Activated CD4-positive, alpha-beta T cell treated with anti-CD3 and anti-CD28 coated beads for 36 hours (primary cell): ENCODE data around the gene EIPR1. TPM values are rescaled to one million over a fixed set of nuclear protein-coding genes. Genes with fewer than 3 reads are reported as not detected.

ENCODE experiments used
- ATAC-seq: fragments of 200-7000 bp; cut with Tn5 transposase; one replicate; pipeline ENCODE4 v1.10.0; 2021; ENCODE audit warnings: mild to moderate bottlenecking, moderate library complexity
- CTCF ChIA-PET: fragments of 350-600 bp; sonication (Branson Sonifier 250); formaldehyde crosslinking; loops from one replicate; lab custom pipeline; 2021; ENCODE audit warnings: antibody characterized with exemption; lab: Charles Lee
- POLR2A ChIA-PET: fragments of 350-600 bp; sonication (Branson Sonifier 250); formaldehyde crosslinking; loops from one replicate; lab custom pipeline; 2021; ENCODE audit warnings: antibody characterized with exemption, inconsistent platforms; lab: Charles Lee
- DNase-seq: peaks from one replicate; pipeline ENCODE4 v3.0.0-alpha.2; 2020
- H3K27ac Mint-ChIP-seq: one replicate; pipeline ENCODE4 v1.8.0; 2021; ENCODE audit warnings: mixed read lengths
- H3K27me3 Mint-ChIP-seq: one replicate; pipeline ENCODE4 v1.8.0; 2021; ENCODE audit warnings: mixed read lengths
- H3K36me3 Mint-ChIP-seq: one replicate; pipeline ENCODE4 v1.8.0; 2021; ENCODE audit warnings: low read depth, mixed read lengths
- H3K4me1 Mint-ChIP-seq: one replicate; pipeline ENCODE4 v1.8.0; 2021; ENCODE audit warnings: mixed read lengths
- H3K4me3 Mint-ChIP-seq: one replicate; pipeline ENCODE4 v1.8.0; 2021; ENCODE audit warnings: mild to moderate bottlenecking, moderate library complexity, mixed read lengths
- H3K9me3 Mint-ChIP-seq: one replicate; pipeline ENCODE4 v1.8.0; 2021; ENCODE audit warnings: low read depth, mixed read lengths
- intact Hi-C, 2 experiments: fragments of 100-400 bp; cut with DNase I in 1 of 2; cut with micrococcal nuclease in 1 of 2; formaldehyde crosslinking; loops; one replicate each; pipeline versions ENCODE4 v1.14.2 to v1.15.1; 2022 to 2024; cut with DNase I, micrococcal nuclease
- total RNA-seq, 2 experiments: library from RNA; stranded (reverse); gene quantifications; one replicate each; pipeline ENCODE4 v1.2.3, GENCODE V29; 2021

The EIPR1 gene
- total RNA-seq, 2 experiments from 2014 or later = 38.6 to 58.2 TPM

DNA sequence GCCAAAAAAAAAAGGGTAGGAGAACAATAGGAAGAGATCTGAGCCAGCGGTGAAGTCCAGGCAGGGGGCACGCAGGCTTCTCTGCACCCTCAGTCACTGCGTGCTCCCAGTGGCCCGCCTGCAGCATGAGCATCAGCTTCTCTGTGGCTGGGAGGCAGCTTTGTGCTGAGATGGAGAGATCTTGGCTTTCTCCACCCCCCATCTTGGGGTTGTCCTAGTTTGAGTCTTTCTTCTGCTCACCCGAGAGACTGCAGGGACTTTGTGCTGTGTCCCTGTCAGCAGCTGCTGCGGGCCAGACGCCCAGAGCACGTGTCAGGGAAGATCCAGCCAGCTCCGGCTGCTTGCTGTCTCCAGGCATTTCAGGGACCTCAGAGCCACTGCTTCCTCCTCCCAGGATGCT lies 22.2 kb upstream of the EIPR1 start:
- H3K27me3 Mint-ChIP-seq = no peaks in the 10 kb centered on the region
- intact Hi-C loops = no loop called here
- DNase-seq = no peak
- H3K4me1 Mint-ChIP-seq = no peaks in the 10 kb centered on the region
- no peak for ATAC-seq
- H3K9me3 Mint-ChIP-seq = peaks cover 18% of the 10 kb centered on the region
- no peak overlapping the region for H3K4me3 Mint-ChIP-seq
- ChIA-PET CTCF (no interaction called here), POLR2A (no interaction called here)
- peaks cover 63% of the 10 kb centered on the region for H3K36me3 Mint-ChIP-seq
- no peak overlapping the region for H3K27ac Mint-ChIP-seq

DNA sequence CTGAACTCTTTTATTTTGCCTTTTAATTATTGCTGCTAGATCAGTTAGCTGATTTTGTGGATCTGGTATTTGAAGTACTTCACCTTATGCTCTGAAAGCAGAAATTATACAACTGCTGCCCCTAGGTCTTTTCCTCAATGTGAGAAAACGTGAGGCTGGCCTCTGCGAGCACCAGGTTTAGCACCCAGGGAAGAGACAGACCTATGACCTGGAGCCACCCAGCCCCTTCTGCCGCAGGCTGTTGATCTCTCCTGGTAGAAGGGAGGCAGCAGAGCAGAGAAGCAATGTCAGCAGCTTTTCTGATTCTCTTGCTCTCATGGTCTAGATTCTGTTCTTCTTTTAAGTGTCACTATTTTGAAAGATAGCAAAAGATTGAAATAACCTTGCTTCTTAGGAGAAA lies 21.8 kb upstream of the EIPR1 start:
- no peak for DNase-seq
- ChIA-PET CTCF (no interaction called here), POLR2A (no interaction called here)
- no peak overlapping the region for H3K27ac Mint-ChIP-seq
- no peak for ATAC-seq
- peaks cover 64% of the 10 kb centered on the region for H3K36me3 Mint-ChIP-seq
- intact Hi-C loops = no loop called here
- no peaks in the 10 kb centered on the region for H3K27me3 Mint-ChIP-seq
- no peak overlapping the region for H3K4me3 Mint-ChIP-seq
- peaks cover 19% of the 10 kb centered on the region for H3K9me3 Mint-ChIP-seq
- H3K4me1 Mint-ChIP-seq = no peaks in the 10 kb centered on the region

DNA sequence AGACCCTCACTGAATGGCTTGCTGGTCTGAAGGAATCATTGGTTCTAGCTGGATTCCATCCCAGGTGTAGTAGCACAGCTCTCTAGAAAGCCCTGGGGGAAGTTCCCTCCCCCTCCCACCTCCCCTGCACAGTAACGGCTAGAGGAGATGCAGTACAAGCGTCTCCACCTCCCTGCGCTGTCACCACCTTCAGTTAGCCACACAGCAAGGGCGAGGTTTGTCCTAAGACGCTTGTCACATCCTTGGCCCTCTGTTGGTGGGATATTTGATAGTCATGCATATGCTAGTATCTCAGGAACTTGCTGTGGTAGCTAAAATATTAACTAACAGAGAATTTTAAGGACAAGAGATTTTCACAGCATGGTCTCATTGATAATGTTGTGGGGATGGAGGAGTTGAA lies 21.2 kb upstream of the EIPR1 start:
- CTCF ChIA-PET = no interaction called here

DNA sequence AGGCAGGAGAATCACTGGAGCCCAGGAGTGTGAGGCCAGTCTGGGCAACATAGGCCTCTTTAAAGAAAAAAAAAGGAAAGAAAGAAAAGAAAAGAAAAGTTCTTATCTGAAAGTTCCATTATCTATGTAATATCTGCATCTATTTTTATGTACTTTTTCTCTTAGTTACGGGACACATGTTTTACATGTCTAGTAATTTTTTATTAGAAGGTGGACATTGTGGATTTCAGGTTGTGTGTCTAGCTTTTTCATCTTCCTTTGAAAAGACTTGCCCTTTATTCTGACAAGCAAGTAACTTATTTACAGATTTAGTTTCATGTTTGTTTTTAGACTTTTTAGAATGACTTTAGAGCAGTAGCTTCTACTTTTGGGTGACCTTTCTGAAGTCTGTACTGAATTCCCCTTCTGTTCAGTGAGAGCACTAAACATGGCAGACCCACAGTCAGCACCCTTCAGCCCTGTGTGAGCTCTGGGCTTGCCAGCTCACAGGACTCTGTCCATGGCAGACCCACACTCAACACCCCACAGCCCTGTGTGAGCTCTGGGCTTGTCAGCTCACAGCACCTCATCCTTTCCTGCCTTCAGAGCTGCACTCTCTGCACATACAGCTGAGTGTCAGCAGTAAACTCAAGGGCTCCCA lies 19.4 kb upstream of the EIPR1 start:
- peaks cover 19% of the 10 kb centered on the region for H3K9me3 Mint-ChIP-seq
- peaks cover 72% of the 10 kb centered on the region for H3K36me3 Mint-ChIP-seq
- no peak overlapping the region for H3K27ac Mint-ChIP-seq
- ChIA-PET CTCF (interaction anchor here (1.1 to 1.3 kb wide), 2 partner anchors 26 to 255 kb away, joined by 3 to 5 read pairs; no protein-coding TSS in a partner anchor), POLR2A (no interaction called here)
- no peaks in the 10 kb centered on the region for H3K27me3 Mint-ChIP-seq
- no peak overlapping the region for H3K4me3 Mint-ChIP-seq
- no peak for ATAC-seq
- DNase-seq = no peak
- intact Hi-C loops = no loop called here
- H3K4me1 Mint-ChIP-seq = peaks cover 2% of the 10 kb centered on the region

More for the DNA sequence above, 21.2 kb upstream of the EIPR1 start:
- peaks cover 66% of the 10 kb centered on the region for H3K36me3 Mint-ChIP-seq
- POLR2A ChIA-PET = no interaction called here
- peaks cover 19% of the 10 kb centered on the region for H3K9me3 Mint-ChIP-seq
- intact Hi-C loops = no loop called here
- no peaks in the 10 kb centered on the region for H3K4me1 Mint-ChIP-seq
- H3K27me3 Mint-ChIP-seq = no peaks in the 10 kb centered on the region
- no peak overlapping the region for H3K4me3 Mint-ChIP-seq
- DNase-seq (no peak), ATAC-seq (no peak)
- no peak overlapping the region for H3K27ac Mint-ChIP-seq

DNA sequence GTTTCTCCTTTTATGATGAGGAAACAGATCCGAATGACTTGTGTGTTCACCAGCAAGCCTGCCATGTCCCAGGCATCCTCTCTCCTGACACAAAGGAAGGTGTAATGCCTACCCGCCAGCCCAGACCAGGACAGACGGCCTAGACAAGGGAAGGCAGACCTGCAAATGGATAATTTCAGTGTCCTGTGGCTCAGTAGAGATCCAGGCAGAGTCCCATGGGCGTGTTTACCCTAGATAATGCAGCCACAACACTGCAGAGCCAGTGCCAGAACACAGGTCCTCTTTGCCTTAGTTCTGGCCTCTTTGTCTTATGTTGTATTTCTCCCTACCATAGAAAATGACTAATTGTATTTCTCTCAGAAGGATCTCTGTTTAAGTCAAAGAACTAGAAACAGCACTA lies 14.6 kb upstream of the EIPR1 start:
- ChIA-PET CTCF (no interaction called here), POLR2A (no interaction called here)
- intact Hi-C loops = no loop called here
- H3K36me3 Mint-ChIP-seq = peaks cover 74% of the 10 kb centered on the region
- peaks cover 12% of the 10 kb centered on the region for H3K4me1 Mint-ChIP-seq
- no peak overlapping the region for H3K4me3 Mint-ChIP-seq
- no peak for DNase-seq
- H3K27ac Mint-ChIP-seq = no peak overlapping the region
- H3K9me3 Mint-ChIP-seq = peaks cover 15% of the 10 kb centered on the region
- H3K27me3 Mint-ChIP-seq = no peaks in the 10 kb centered on the region
- ATAC-seq = no peak

DNA sequence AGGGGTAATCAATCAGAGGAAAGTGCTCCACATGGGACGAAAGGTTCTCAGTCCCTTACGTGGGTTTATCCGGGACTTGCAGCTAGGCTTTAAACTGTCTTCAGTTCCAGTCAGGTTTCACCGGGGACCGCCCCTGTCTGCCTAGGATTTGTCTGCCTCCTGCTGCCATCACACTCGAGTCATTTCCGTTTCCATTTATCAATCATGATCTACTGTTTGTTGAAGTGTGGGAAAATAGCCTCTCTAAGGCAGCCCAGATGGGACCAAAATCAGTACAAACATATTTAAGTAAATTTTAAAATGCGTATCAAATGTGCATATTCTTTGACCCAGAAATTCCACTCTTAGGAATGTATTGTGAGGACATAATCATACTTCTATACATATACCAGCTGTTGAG lies 12.4 kb upstream of the EIPR1 start:
- Mint-ChIP-seq H3K4me3 (no peak overlapping the region), H3K36me3 (peaks cover 59% of the 10 kb centered on the region), H3K4me1 (peaks cover 12% of the 10 kb centered on the region), H3K27ac (no peak overlapping the region), H3K27me3 (no peaks in the 10 kb centered on the region), H3K9me3 (peaks cover 2% of the 10 kb centered on the region)
- no peak for ATAC-seq
- peak; percentile 20 for DNase-seq
- intact Hi-C loops = no loop called here
- ChIA-PET POLR2A (interaction anchor here (0.6 kb wide), 1 partner anchor 14 kb away, joined by 3 read pairs; no protein-coding TSS in a partner anchor), CTCF (no interaction called here)

DNA sequence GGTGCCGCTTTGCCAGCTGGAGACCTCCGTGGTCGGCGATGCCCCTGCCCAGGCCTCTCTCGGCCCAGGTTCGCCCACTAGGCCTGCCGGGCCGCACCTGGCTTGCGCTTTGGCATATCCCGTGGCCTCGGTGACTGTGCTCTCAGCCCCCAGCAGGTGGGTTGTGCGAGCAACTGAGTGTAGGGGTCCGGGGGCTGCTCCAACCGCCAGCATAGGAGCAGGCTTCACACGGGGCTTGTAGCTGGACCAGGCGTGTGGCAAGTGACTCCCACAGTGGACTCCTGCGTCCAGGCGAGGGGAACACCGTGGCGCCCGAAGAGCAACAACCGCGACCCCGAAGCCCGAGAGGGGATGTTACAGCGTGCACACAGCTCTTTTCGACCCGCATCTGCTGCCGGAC lies 11.6 kb upstream of the EIPR1 start:
- Mint-ChIP-seq H3K27ac (no peak overlapping the region), H3K4me3 (no peak overlapping the region), H3K4me1 (peaks cover 14% of the 10 kb centered on the region), H3K27me3 (no peaks in the 10 kb centered on the region), H3K9me3 (no peaks in the 10 kb centered on the region), H3K36me3 (peaks cover 53% of the 10 kb centered on the region)
- intact Hi-C loops = no loop called here
- no peak for DNase-seq
- ChIA-PET POLR2A (no interaction called here), CTCF (interaction anchor here (1.0 kb wide), 1 partner anchor 35 kb away, joined by 4 read pairs; no protein-coding TSS in a partner anchor)
- no peak for ATAC-seq

DNA sequence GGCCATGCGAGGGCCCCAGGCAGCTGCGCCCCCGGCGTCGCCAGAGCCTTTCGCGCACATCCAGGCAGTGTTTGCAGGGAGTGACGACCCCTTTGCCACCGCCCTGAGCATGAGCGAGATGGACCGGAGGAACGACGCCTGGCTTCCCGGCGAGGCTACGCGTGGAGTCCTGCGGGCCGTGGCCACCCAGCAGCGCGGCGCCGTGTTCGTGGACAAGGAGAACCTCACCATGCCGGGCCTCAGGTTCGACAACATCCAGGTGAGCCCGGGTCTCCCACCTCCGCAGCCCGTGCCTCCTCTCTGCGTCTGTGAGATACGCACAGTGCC lies 10.8 kb upstream of the EIPR1 start:
- Mint-ChIP-seq H3K4me3 (no peak overlapping the region), H3K4me1 (peaks cover 16% of the 10 kb centered on the region), H3K27ac (no peak overlapping the region), H3K36me3 (peaks cover 48% of the 10 kb centered on the region), H3K9me3 (no peaks in the 10 kb centered on the region), H3K27me3 (no peaks in the 10 kb centered on the region)
- CTCF ChIA-PET = no interaction called here
- POLR2A ChIA-PET = no interaction called here
- intact Hi-C loops = no loop called here
- DNase-seq = no peak
- ATAC-seq = no peak

DNA sequence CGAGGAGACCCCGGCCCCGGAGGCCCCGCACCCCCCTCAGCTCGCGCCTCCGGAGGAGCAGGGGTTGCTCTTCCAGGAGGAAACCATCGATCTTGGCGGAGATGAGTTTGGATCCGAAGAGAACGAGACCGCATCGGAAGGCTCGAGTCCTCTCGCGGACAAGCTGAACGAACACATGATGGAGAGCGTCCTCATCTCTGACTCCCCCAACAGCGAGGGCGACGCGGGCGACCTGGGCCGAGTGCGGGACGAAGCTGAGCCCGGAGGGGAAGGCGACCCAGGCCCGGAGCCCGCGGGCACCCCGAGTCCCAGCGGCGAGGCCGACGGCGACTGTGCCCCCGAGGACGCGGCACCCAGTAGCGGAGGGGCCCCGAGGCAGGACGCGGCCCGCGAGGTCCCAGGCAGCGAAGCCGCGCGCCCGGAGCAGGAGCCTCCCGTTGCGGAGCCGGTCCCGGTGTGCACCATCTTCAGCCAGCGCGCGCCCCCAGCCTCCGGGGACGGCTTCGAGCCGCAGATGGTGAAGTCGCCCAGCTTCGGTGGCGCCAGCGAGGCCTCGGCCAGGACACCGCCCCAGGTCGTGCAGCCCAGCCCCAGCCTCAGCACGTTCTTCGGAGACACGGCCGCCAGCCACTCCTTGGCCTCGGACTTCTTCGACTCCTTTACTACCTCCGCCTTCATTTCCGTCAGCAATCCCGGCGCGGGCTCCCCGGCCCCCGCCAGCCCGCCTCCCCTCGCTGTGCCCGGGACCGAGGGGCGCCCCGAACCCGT lies 10.2 kb upstream of the EIPR1 start:
- POLR2A ChIA-PET = no interaction called here
- ATAC-seq = no peak
- Mint-ChIP-seq H3K9me3 (no peaks in the 10 kb centered on the region), H3K4me3 (no peak overlapping the region), H3K36me3 (peaks cover 47% of the 10 kb centered on the region), H3K27ac (no peak overlapping the region), H3K27me3 (no peaks in the 10 kb centered on the region), H3K4me1 (peaks cover 14% of the 10 kb centered on the region)
- CTCF ChIA-PET = no interaction called here
- intact Hi-C loops = no loop called here
- DNase-seq = no peak

DNA sequence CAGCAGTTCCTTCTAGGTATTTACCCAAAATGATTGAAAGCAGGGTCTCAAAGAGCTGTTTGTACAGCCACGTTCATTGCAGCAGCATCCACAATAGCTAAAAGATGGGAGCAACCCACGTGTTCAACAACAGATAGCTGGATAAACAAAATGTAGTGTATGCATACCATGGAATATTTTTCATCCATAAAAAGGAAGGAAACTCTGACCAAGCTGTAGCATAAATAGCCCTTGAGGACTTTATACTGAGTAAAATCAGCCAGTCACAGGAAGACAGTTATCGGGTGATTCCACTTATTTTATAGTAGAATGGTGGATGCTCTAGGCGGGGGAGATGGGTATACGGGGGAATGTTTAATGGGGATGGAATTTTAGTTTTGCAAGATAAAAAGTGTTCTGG lies 9.4 kb upstream of the EIPR1 start:
- no peaks in the 10 kb centered on the region for H3K27me3 Mint-ChIP-seq
- ChIA-PET CTCF (interaction anchor here (0.9 kb wide), 1 partner anchor 37 kb away, joined by 3 read pairs; no protein-coding TSS in a partner anchor), POLR2A (no interaction called here)
- H3K4me1 Mint-ChIP-seq = peaks cover 14% of the 10 kb centered on the region
- intact Hi-C loops = no loop called here
- H3K27ac Mint-ChIP-seq = no peak overlapping the region
- no peaks in the 10 kb centered on the region for H3K9me3 Mint-ChIP-seq
- H3K36me3 Mint-ChIP-seq = peaks cover 41% of the 10 kb centered on the region
- DNase-seq = no peak
- no peak for ATAC-seq
- H3K4me3 Mint-ChIP-seq = no peak overlapping the region

DNA sequence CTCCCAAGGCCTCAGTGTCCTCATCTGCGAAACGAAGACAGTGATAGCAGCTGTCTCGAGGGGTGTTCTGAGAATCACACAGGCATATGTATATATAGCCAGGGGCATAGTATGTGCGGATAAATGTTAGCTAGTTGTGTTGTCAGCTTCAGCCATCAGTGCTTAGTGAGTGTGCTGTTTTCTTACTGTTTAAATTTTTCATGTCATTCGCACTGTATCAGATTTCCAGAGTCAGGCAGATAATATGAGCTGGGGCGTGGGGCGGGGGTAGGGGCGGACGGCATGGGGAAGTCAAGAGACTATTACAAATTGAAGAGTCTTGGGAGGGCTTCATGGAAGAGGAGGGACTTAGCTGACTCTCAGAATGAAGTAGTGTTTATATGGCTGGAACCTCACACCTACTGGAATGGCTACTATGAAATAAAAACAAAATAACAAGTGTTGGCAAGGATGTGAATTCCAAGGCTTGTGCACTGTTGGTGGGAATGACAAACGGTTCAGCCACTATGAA lies 8.9 kb upstream of the EIPR1 start:
- ChIA-PET CTCF (interaction anchor here (0.9 kb wide), 1 partner anchor 38 kb away, joined by 3 read pairs; no protein-coding TSS in a partner anchor), POLR2A (no interaction called here)
- ATAC-seq (no peak), DNase-seq (no peak)
- H3K9me3 Mint-ChIP-seq = no peaks in the 10 kb centered on the region
- H3K4me3 Mint-ChIP-seq = no peak overlapping the region
- no peaks in the 10 kb centered on the region for H3K27me3 Mint-ChIP-seq
- intact Hi-C loops = no loop called here
- H3K36me3 Mint-ChIP-seq = peaks cover 40% of the 10 kb centered on the region
- H3K27ac Mint-ChIP-seq = no peak overlapping the region
- peaks cover 15% of the 10 kb centered on the region for H3K4me1 Mint-ChIP-seq
